ENCODE results near the gene KRTAP15-1.

KRTAP15-1 gene

GRCh38 chr21:30430170-30430655, 9.9 kb upstream of the KRTAP15-1 start, which contains the start of gene KRTAP13-4:
Gene KRTAP13-4 (plus strand): TSS chr21:30430220. CDS start chr21:30430276, 56 bp downstream.
- H3K27ac ChIP-seq (ENCODE audit: extremely low read depth, low read depth, low read length), result no peak within 1 kb of the TSS
- H3K9me3 ChIP-seq (ENCODE audit: control insufficient read depth, insufficient read depth, low read depth, low read length), result no peaks in the 10 kb centered on the region
- TF ChIP-seq GLIS2 (tag by site-specific recombination; IDR thresholded peaks at IDR 0.05) (no peak), ZNF785 (tag by site-specific recombination; IDR thresholded peaks at IDR 0.05) (no peak), ZNF629 (tag by site-specific recombination; IDR thresholded peaks at IDR 0.05) (no peak), CTCF (tag by site-specific recombination; IDR thresholded peaks at IDR 0.05) (no peak), ZNF48 (tag by site-specific recombination; IDR thresholded peaks at IDR 0.05) (no peak), ZBTB6 (tag by site-specific recombination; IDR thresholded peaks at IDR 0.05) (no peak), ZNF174 (tag by site-specific recombination; IDR thresholded peaks at IDR 0.05) (no peak), ZBTB21 (tag by site-specific recombination; IDR thresholded peaks at IDR 0.05) (no peak), ZNF211 (tag by site-specific recombination; IDR thresholded peaks at IDR 0.05; ENCODE audit: low read depth) (no peak), TRIM28 (IDR thresholded peaks at IDR 0.05; ENCODE audit: borderline replicate concordance, low read length) (no peak), ZNF768 (tag by site-specific recombination; IDR thresholded peaks at IDR 0.05) (no peak), ZNF248 (tag by site-specific recombination; IDR thresholded peaks at IDR 0.05) (no peak), ZNF362 (tag by site-specific recombination; IDR thresholded peaks at IDR 0.05) (no peak), ZFHX2 (tag by site-specific recombination; conservative IDR thresholded peaks at IDR 0.05) (no peak), ZNF19 (tag by site-specific recombination; IDR thresholded peaks at IDR 0.05; ENCODE audit: low read depth) (no peak), ZNF112 (tag by site-specific recombination; IDR thresholded peaks at IDR 0.05) (no peak), ZNF560 (tag by site-specific recombination; IDR thresholded peaks at IDR 0.05; ENCODE audit: borderline replicate concordance) (no peak), PRDM1 (tag by site-specific recombination; IDR thresholded peaks at IDR 0.05) (no peak), ZBTB44 (tag by site-specific recombination; IDR thresholded peaks at IDR 0.05) (no peak)
- H3K4me1 ChIP-seq (ENCODE audit: control insufficient read depth, insufficient read depth, low read length), result no peaks in the 10 kb centered on the region
- ChIA-PET POLR2A (no interaction called here), CTCF (interaction anchor here (1.1 kb wide), 1 partner anchor 9 kb away, joined by 3 read pairs; no protein-coding TSS in a partner anchor)
- no peak within 1 kb of the TSS for H3K4me3 ChIP-seq (ENCODE audit: low read depth, low read length)
- H3K36me3 ChIP-seq (ENCODE audit: control insufficient read depth in 2 of 2, insufficient read depth in 1 of 2, low read length in 2 of 2), result no peaks in the 10 kb centered on the region

- no peaks in the 10 kb centered on the region for H3K4me1 ChIP-seq (ENCODE audit: control insufficient read depth, insufficient read depth, low read length)
- H3K9me3 ChIP-seq (ENCODE audit: control insufficient read depth, insufficient read depth, low read depth, low read length), result no peaks in the 10 kb centered on the region
- no peak overlapping the region for H3K27ac ChIP-seq (ENCODE audit: extremely low read depth, low read depth, low read length)
- ChIA-PET CTCF (interaction anchor here (0.6 to 2.2 kb wide), 24 partner anchors 9 to 736 kb away, joined by 3 to 12 read pairs (median 4); partner anchors contain the start of gene KRTAP27-1), POLR2A (no interaction called here)
- no peaks in the 10 kb centered on the region for H3K36me3 ChIP-seq (ENCODE audit: control insufficient read depth in 2 of 2, insufficient read depth in 1 of 2, low read length in 2 of 2)
- TF ChIP-seq YY1 (tag by site-specific recombination; IDR thresholded peaks at IDR 0.05), result no peak
- TF ChIP-seq ZNF654 (tag by site-specific recombination; IDR thresholded peaks at IDR 0.05; ENCODE audit: low read depth), result peak; percentile 25; the same call in 1 of the 2 replicates
- TF ChIP-seq ZNF571 (tag by site-specific recombination; IDR thresholded peaks at IDR 0.05), result no peak
- H3K4me3 ChIP-seq (ENCODE audit: low read depth, low read length), result no peak overlapping the region
These were observed 5.9 kb upstream of the KRTAP15-1 start for GRCh38 chr21:30434033-30434631.

Data from HEK293 (cell line).